H9 (cell line): ENCODE results near the gene CRYM. TPM values are rescaled to one million over a fixed set of nuclear protein-coding genes. Genes with fewer than 3 reads are reported as not detected.
A peak's percentile ranks its signal among the peaks of the same experiment; 100 is the strongest.

Experiments
- DNase-seq: peaks from one replicate; pipeline ENCODE4 v3.0.0-alpha.2; 2017
- H2AFZ ChIP-seq: one replicate; pipeline ENCODE4 v1.6.1; 2013; ENCODE audit warnings: mild to moderate bottlenecking, low read length, control low read depth, moderate library complexity
- H2AK5ac ChIP-seq: 2 replicates; pipeline ENCODE4 v1.6.1; 2013; ENCODE audit warnings: low read length, control low read depth, mixed read lengths; ENCODE audit not compliant: insufficient read length
- H2BK120ac ChIP-seq: one replicate; pipeline ENCODE4 v1.6.1; 2013; ENCODE audit warnings: low read depth, mild to moderate bottlenecking, low read length, control low read depth, inconsistent platforms; ENCODE audit not compliant: poor library complexity, severe bottlenecking
- H2BK12ac ChIP-seq: 2 replicates; pipeline ENCODE4 v1.6.1; 2013; ENCODE audit warnings: low read length, control low read depth, mixed read lengths, low read depth; ENCODE audit not compliant: insufficient read length
- H2BK15ac ChIP-seq: 2 replicates; pipeline ENCODE4 v1.6.1; 2013; ENCODE audit warnings: low read depth, low read length, control low read depth
- H2BK20ac ChIP-seq: one replicate; pipeline ENCODE4 v1.6.1; 2013; ENCODE audit warnings: low read depth, mild to moderate bottlenecking, low read length, control low read depth, inconsistent platforms; ENCODE audit not compliant: poor library complexity, severe bottlenecking
- H2BK5ac ChIP-seq: 2 replicates; pipeline ENCODE4 v1.6.1; 2013; ENCODE audit warnings: low read length, control low read depth, mixed read lengths; ENCODE audit not compliant: insufficient read length
- H3K14ac ChIP-seq: 2 replicates; pipeline ENCODE4 v1.6.1; 2013; ENCODE audit warnings: low read length, control low read depth; ENCODE audit not compliant: insufficient read depth
- H3K18ac ChIP-seq: 2 replicates; pipeline ENCODE4 v1.6.1; 2013; ENCODE audit warnings: low read depth, mild to moderate bottlenecking, mixed read lengths, low read length, control low read depth; ENCODE audit not compliant: insufficient read length
- H3K23ac ChIP-seq: 2 replicates; pipeline ENCODE4 v1.6.1; 2013; ENCODE audit warnings: low read length, control low read depth, mixed read lengths, low read depth; ENCODE audit not compliant: insufficient read length
- H3K23me2 ChIP-seq: 2 replicates; pipeline ENCODE4 v1.6.1; 2013; ENCODE audit warnings: low read depth, mild to moderate bottlenecking, mixed read lengths, low read length, control low read depth; ENCODE audit not compliant: insufficient read length, poor library complexity, severe bottlenecking
- H3K27ac ChIP-seq: 2 replicates; pipeline ENCODE4 v1.5.1; 2013; ENCODE audit warnings: low read length, control low read depth, mixed read lengths, low read depth; ENCODE audit not compliant: insufficient read length
- H3K27me3 ChIP-seq: 2 replicates; pipeline ENCODE4 v1.6.1; 2013; ENCODE audit warnings: low read length, control low read depth, inconsistent platforms; ENCODE audit not compliant: insufficient read depth
- H3K4ac ChIP-seq: 2 replicates; pipeline ENCODE4 v1.6.1; 2013; ENCODE audit warnings: low read depth, mild to moderate bottlenecking, control low read depth, inconsistent platforms, low read length, moderate library complexity
- H3K4me1 ChIP-seq: 2 replicates; pipeline ENCODE4 v1.6.1; 2013; ENCODE audit warnings: low read length, control low read depth, inconsistent platforms; ENCODE audit not compliant: insufficient read depth
- H3K4me2 ChIP-seq: 2 replicates; pipeline ENCODE4 v1.6.1; 2013; ENCODE audit warnings: low read length, control low read depth, mixed read lengths; ENCODE audit not compliant: insufficient read length, insufficient read depth
- H3K56ac ChIP-seq: 2 replicates; pipeline ENCODE4 v1.6.1; 2013; ENCODE audit warnings: low read depth, mild to moderate bottlenecking, mixed read lengths, low read length, control low read depth; ENCODE audit not compliant: insufficient read length
- H3K79me1 ChIP-seq: 2 replicates; pipeline ENCODE4 v1.6.1; 2013; ENCODE audit warnings: low read depth, mild to moderate bottlenecking, moderate library complexity, low read length, control low read depth, inconsistent platforms; ENCODE audit not compliant: insufficient read depth, poor library complexity, severe bottlenecking
- H3K79me2 ChIP-seq: 2 replicates; pipeline ENCODE4 v1.6.1; 2013; ENCODE audit warnings: low read length, control low read depth, inconsistent platforms; ENCODE audit not compliant: insufficient read depth
- H3K9ac ChIP-seq: 2 replicates; pipeline ENCODE4 v1.6.1; 2013; ENCODE audit warnings: low read length, control low read depth, mixed read lengths; ENCODE audit not compliant: insufficient read length; ENCODE audit errors: extremely low read depth
- H3K9me3 ChIP-seq: one replicate; pipeline ENCODE4 v1.6.1; 2013; ENCODE audit warnings: low read depth, low read length, inconsistent platforms; ENCODE audit not compliant: control insufficient read depth
- H3T11ph ChIP-seq: one replicate; pipeline ENCODE4 v1.6.1; 2013; ENCODE audit warnings: mild to moderate bottlenecking, low read length, control low read depth, inconsistent platforms
- H4K20me1 ChIP-seq: one replicate; pipeline ENCODE4 v1.6.1; 2013; ENCODE audit not compliant: control insufficient read depth, insufficient read length, insufficient read depth
- H4K5ac ChIP-seq: 2 replicates; pipeline ENCODE4 v1.6.1; 2013; ENCODE audit warnings: low read depth, mild to moderate bottlenecking, mixed read lengths, low read length, control low read depth; ENCODE audit not compliant: insufficient read length
- H4K8ac ChIP-seq: replicated peaks from 2 replicates; pipeline ENCODE4 v1.6.1; 2013; ENCODE audit warnings: low read length, control low read depth, mixed read lengths, low read depth; ENCODE audit not compliant: insufficient read length
- H4K91ac ChIP-seq: 2 replicates; pipeline ENCODE4 v1.6.1; 2013; ENCODE audit warnings: low read depth, mild to moderate bottlenecking, moderate library complexity, mixed read lengths, low read length, control low read depth; ENCODE audit not compliant: insufficient read length
- H3K27ac Mint-ChIP-seq, 3 experiments: 2 replicates in 2 of 3; 3 replicates in 1 of 3; pipeline ENCODE4 v1.8.0; 2020 to 2021; ENCODE audit warnings: mixed read lengths in 3 of 3, mild to moderate bottlenecking in 1 of 3, moderate library complexity in 1 of 3
- H3K27me3 Mint-ChIP-seq: 2 replicates; pipeline ENCODE4 v1.8.0; 2021; ENCODE audit warnings: low read depth, mild to moderate bottlenecking, moderate library complexity, mixed read lengths
- H3K36me3 Mint-ChIP-seq, 3 experiments: 2 replicates in 2 of 3; 3 replicates in 1 of 3; pipeline ENCODE4 v1.8.0; 2020 to 2021; ENCODE audit warnings: low read depth in 3 of 3, mixed read lengths in 3 of 3; ENCODE audit not compliant: insufficient read depth in 1 of 3
- H3K4me1 Mint-ChIP-seq, 2 experiments: 2 replicates each; pipeline ENCODE4 v1.8.0; 2020; ENCODE audit warnings: mixed read lengths in 2 of 2
- H3K4me3 Mint-ChIP-seq, 2 experiments: 2 replicates in 1 of 2; 3 replicates in 1 of 2; pipeline ENCODE4 v1.8.0; 2020 to 2021; ENCODE audit warnings: mild to moderate bottlenecking in 2 of 2, mixed read lengths in 2 of 2, moderate library complexity in 1 of 2
- H3K9me3 Mint-ChIP-seq, 2 experiments: 2 replicates in 1 of 2; 3 replicates in 1 of 2; pipeline ENCODE4 v1.8.0; 2020; ENCODE audit warnings: mild to moderate bottlenecking in 2 of 2, mixed read lengths in 2 of 2, moderate library complexity in 1 of 2
- WGBS: extraction: QIAGEN DNeasy Blood & Tissue Kit; methylation state at CpG from one replicate; pipeline ENCODE4 v1.1.7; 2013; ENCODE audit warnings: missing lambda C conversion rate, low lambda C conversion rate, mixed read lengths; ENCODE audit not compliant: insufficient read length; ENCODE audit errors: extremely low coverage; 5-methylcytosine and 5-hydroxymethylcytosine counted together
- total RNA-seq: library from RNA; stranded (reverse); gene quantifications from 2 replicates; pipeline ENCODE4 v1.2.1, GENCODE V29; 2021
- TF ChIP-seq, protein P1 (sequence below): fragments of 200-600 bp; sonication (generic); conservative IDR thresholded peaks from 3 replicates; pipeline ENCODE4 v1.8.0; 2021; ENCODE audit warnings: antibody characterized with exemption, mild to moderate bottlenecking

Gene CRYM
- total RNA-seq, 1 experiment from 2014 or later: 17.8 TPM

DNA sequence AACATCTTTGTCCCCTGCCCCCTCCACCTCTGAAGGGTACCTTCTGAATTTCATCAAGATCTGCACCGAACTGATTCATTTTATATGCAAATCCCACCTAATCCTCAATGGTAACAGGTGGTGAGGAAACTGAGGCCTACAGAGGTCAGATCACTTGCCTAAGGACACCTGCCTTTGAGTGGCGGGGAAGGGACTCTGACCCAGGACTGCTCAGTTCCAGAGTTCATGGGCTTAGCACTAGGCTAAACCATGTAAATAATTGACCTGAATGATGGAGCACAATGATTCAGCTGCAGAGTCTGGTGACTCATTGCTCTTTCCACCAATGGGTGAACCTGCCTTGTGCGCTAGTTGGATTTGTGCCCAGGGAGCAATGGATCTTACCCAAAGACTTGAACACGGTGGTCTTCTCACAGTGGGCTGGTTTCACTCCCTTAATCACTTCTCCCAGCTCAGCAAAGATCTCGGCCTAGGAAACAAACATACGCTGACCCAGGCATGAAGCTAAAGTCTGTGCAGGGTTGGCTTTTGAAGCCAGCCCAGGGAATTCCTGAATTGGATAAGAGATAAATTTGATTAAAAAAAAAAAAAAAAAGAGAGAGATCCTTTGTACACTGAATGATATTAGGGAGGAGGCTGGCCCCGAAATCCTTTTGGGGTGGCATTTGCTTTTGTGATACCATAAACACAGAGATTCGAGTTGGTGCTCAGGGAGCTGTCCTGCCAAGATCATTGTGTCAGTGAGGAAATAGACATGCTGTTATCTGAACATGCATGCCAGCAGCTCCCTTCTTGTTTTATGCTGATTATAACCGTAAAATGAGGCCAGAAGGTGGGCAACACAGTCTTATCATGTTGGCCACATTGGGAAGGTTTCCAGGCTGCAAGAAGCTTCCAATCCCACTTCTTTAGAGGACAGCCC is 17.0 kb downstream of the CRYM start:
- Histone ChIP-seq H3K4me1 (no peaks in the 10 kb centered on the region), H2BK20ac (no peak overlapping the region), H3K14ac (no peak overlapping the region), H3K9me3 (no peaks in the 10 kb centered on the region), H3K56ac (no peak overlapping the region), H3K79me2 (no peaks in the 10 kb centered on the region), H3K4ac (no peak overlapping the region), H3K79me1 (no peaks in the 10 kb centered on the region), H3K9ac (no peak overlapping the region), H4K20me1 (no peaks in the 10 kb centered on the region), H3K27me3 (no peaks in the 10 kb centered on the region), H3K18ac (no peak overlapping the region), H2AK5ac (no peak overlapping the region), H2AFZ (no peak overlapping the region), H2BK120ac (no peak overlapping the region), H3T11ph (no peak overlapping the region), H3K23ac (no peak overlapping the region), H2BK12ac (no peak overlapping the region), H4K8ac (no peak overlapping the region), H2BK5ac (no peak overlapping the region), H2BK15ac (no peak overlapping the region), H3K27ac (no peak overlapping the region), H3K4me2 (no peak overlapping the region), H4K91ac (no peak overlapping the region), H3K23me2 (no peaks in the 10 kb centered on the region), H4K5ac (no peak overlapping the region)
- Mint-ChIP-seq H3K27me3 (no peaks in the 10 kb centered on the region; the same call in 1 of the 2 replicates), H3K4me3 (no peak overlapping the region), H3K9me3 (no peaks in the 10 kb centered on the region), H3K4me1 (peaks cover 0 to 2% of the 10 kb centered on the region in 2 experiments; a peak in 2 of 4 replicates), H3K27ac (peak overlapping the region in 1 of 3 experiments; percentile 74; a peak in 1 of 7 replicates), H3K36me3 (peaks cover 0 to 7% (median 3%) of the 10 kb centered on the region in 3 experiments; a peak in 4 of 7 replicates)
- TF ChIP-seq, protein P1, sequence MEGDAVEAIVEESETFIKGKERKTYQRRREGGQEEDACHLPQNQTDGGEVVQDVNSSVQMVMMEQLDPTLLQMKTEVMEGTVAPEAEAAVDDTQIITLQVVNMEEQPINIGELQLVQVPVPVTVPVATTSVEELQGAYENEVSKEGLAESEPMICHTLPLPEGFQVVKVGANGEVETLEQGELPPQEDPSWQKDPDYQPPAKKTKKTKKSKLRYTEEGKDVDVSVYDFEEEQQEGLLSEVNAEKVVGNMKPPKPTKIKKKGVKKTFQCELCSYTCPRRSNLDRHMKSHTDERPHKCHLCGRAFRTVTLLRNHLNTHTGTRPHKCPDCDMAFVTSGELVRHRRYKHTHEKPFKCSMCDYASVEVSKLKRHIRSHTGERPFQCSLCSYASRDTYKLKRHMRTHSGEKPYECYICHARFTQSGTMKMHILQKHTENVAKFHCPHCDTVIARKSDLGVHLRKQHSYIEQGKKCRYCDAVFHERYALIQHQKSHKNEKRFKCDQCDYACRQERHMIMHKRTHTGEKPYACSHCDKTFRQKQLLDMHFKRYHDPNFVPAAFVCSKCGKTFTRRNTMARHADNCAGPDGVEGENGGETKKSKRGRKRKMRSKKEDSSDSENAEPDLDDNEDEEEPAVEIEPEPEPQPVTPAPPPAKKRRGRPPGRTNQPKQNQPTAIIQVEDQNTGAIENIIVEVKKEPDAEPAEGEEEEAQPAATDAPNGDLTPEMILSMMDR: no peak
- WGBS: no CpG with 5 or more reads among the region's 9 CpGs
- DNase-seq: no peak
